RPMI7951 (cell line): ENCODE results near the gene PPARA. TPM values are rescaled to one million over a fixed set of nuclear protein-coding genes. Genes with fewer than 3 reads are reported as not detected.

Source experiments
- DNase-seq: peaks from one replicate; pipeline ENCODE4 v3.0.0-alpha.2; 2012; ENCODE audit warnings: low read depth
- total RNA-seq: library from RNA; depleted of rRNA; stranded (reverse); fragments of >200 nt; shearing (Covaris generic); gene quantifications from 2 replicates; pipeline ENCODE4 v1.2.3, GENCODE V29; 2014

PPARA gene
- total RNA-seq, 1 experiment from 2014 or later = 16.7 TPM

GRCh38 chr22:46272762-46273431, 122.6 kb downstream of the PPARA start:
- DNase-seq = no peak

- no peak for DNase-seq
These were observed 123.3 kb downstream of the PPARA start for GRCh38 chr22:46273432-46274148.

- DNase-seq = no peak
These were observed 124.1 kb downstream of the PPARA start for GRCh38 chr22:46274381-46274780.

GRCh38 chr22:46275455-46276122, 125.3 kb downstream of the PPARA start:
- no peak for DNase-seq

- DNase-seq = no peak
These were observed 126.2 kb downstream of the PPARA start for GRCh38 chr22:46276563-46276962.

GRCh38 chr22:46278656-46279645, 128.6 kb downstream of the PPARA start:
- DNase-seq = no peak

GRCh38 chr22:46280063-46280817, 129.9 kb downstream of the PPARA start:
- no peak for DNase-seq

GRCh38 chr22:46280999-46281623, 130.8 kb downstream of the PPARA start:
- DNase-seq = no peak

- DNase-seq = no peak
These were observed 131.7 kb downstream of the PPARA start for GRCh38 chr22:46281866-46282678.

GRCh38 chr22:46286006-46286405, 135.7 kb downstream of the PPARA start:
- no peak for DNase-seq

GRCh38 chr22:46286941-46287872, 136.9 kb downstream of the PPARA start:
- DNase-seq = no peak

- no peak for DNase-seq
These were observed 137.8 kb downstream of the PPARA start for GRCh38 chr22:46287873-46288751.

GRCh38 chr22:46288846-46289243, 138.5 kb downstream of the PPARA start:
- DNase-seq = no peak

- no peak for DNase-seq
These were observed 139.0 kb downstream of the PPARA start for GRCh38 chr22:46289244-46289891.

GRCh38 chr22:46290121-46290842, 140.0 kb downstream of the PPARA start:
- no peak for DNase-seq
